Gastrocnemius medialis (tissue), 4 donors: ENCODE measurements around the gene SMIM23. TPM values are rescaled to one million over a fixed set of nuclear protein-coding genes. Genes with fewer than 3 reads are reported as not detected.
"Not testable (repeated sequence)": the region's sequence is repeated elsewhere in the genome, so short reads cannot be mapped to it uniquely, and the experiment has no call there.

Experiments used
- ATAC-seq, 2 donors: fragments of 150-250 bp; one replicate each; pipeline ENCODE4 v1.9.1; 2016
- DNase-seq, 2 donors: peaks; one replicate each; pipeline ENCODE4 v3.0.0-alpha.2; 2019
- H3K27ac ChIP-seq, 4 donors: fragments of 200-600 bp; sonication (generic); 1 replicate in 1 of 4; 2 replicates in 3 of 4; pipeline ENCODE4 v1.5.1; 2016 to 2018; ENCODE audit warnings: mild to moderate bottlenecking in 2 of 4, moderate library complexity in 1 of 4
- H3K27me3 ChIP-seq, 3 donors: fragments of 200-600 bp; sonication (generic) in 2 of 3; 1 replicate in 1 of 3; 2 replicates in 2 of 3; pipeline versions ENCODE4 v1.5.1 to v1.6.0; 2016 to 2019; ENCODE audit warnings: mild to moderate bottlenecking in 1 of 3, moderate library complexity in 1 of 3
- H3K36me3 ChIP-seq, 2 donors: fragments of 200-600 bp; sonication (generic) in 1 of 2; one replicate each; pipeline ENCODE4 v1.5.1; 2017 to 2018
- H3K4me1 ChIP-seq, 2 donors: fragments of 200-600 bp; sonication (generic) in 1 of 2; one replicate each; pipeline ENCODE4 v1.5.1; 2016 to 2017; ENCODE audit warnings: mild to moderate bottlenecking in 2 of 2
- H3K4me3 ChIP-seq, 4 donors: fragments of 200-600 bp; sonication (generic) in 3 of 4; 1 replicate in 1 of 4; 2 replicates in 3 of 4; pipeline ENCODE4 v1.5.1; 2016 to 2019; ENCODE audit warnings: mild to moderate bottlenecking in 2 of 4
- H3K9me3 ChIP-seq, 3 donors: fragments of 200-600 bp; sonication (generic) in 2 of 3; 1 replicate in 1 of 3; 2 replicates in 2 of 3; pipeline ENCODE4 v1.5.1; 2016 to 2019
- CTCF ChIP-seq, 5 experiments: fragments of 450-650 bp in 3 of 5; fragments of 200-600 bp in 2 of 5; sonication (generic) in 2 of 5; IDR thresholded peaks in 4 of 5; conservative IDR thresholded peaks in 1 of 5; 1 replicate in 4 of 5; 2 replicates in 1 of 5; pipeline ENCODE4 v1.5.1; 2016 to 2019; ENCODE audit warnings: antibody characterized with exemption in 5 of 5, mild to moderate bottlenecking in 3 of 5, moderate library complexity in 3 of 5
- POLR2A ChIP-seq, 2 donors: fragments of 450-650 bp; IDR thresholded peaks; one replicate each; pipeline ENCODE4 v1.6.1; 2017; ENCODE audit warnings: antibody characterized with exemption in 2 of 2, mild to moderate bottlenecking in 2 of 2, moderate library complexity in 2 of 2
- in situ Hi-C, 4 donors: fragments of 200-750 bp; cut with MboI; loops; one replicate each; pipeline versions ENCODE4 v1.15.0 to v1.8.0; 2017; ENCODE audit warnings: low sequenced_read_pairs in 4 of 4
- intact Hi-C: fragments of 100-400 bp; cut with DNase I; formaldehyde crosslinking; loops from one replicate; pipeline ENCODE4 v1.15.1; 2023; ENCODE audit warnings: low total_unique reads
- total RNA-seq, 4 donors: library from RNA; depleted of rRNA; stranded (reverse); fragments of >200 nt; gene quantifications; one replicate each; pipeline versions ENCODE4 v1.1.0 to v1.2.3, GENCODE V29; 2016

The SMIM23 gene
- total RNA-seq, 4 donors from 2014 or later: not detected

GRCh38 chr5:171773106-171773505 is 12.5 kb upstream of the SMIM23 start:
- no peaks in the 10 kb centered on the region for H3K4me1 ChIP-seq
- DNase-seq (no peak), ATAC-seq (no peak)
- intact Hi-C loops (no loop called here), in situ Hi-C loops (no loop called here)
- no peaks in the 10 kb centered on the region for H3K9me3 ChIP-seq
- no peak for TF ChIP-seq CTCF (IDR thresholded peaks at IDR 0.05 in 4 of 5, conservative IDR thresholded peaks at IDR 0.05 in 1 of 5)
- no peak for TF ChIP-seq POLR2A (IDR thresholded peaks at IDR 0.05)
- no peak overlapping the region for H3K4me3 ChIP-seq
- H3K27ac ChIP-seq: no peak overlapping the region
- no peaks in the 10 kb centered on the region for H3K27me3 ChIP-seq
- no peaks in the 10 kb centered on the region for H3K36me3 ChIP-seq

- intact Hi-C loops (no loop called here), in situ Hi-C loops (no loop called here)
- no peak overlapping the region for H3K4me3 ChIP-seq
- no peaks in the 10 kb centered on the region for H3K27me3 ChIP-seq
- ATAC-seq (no peak), DNase-seq (no peak)
- TF ChIP-seq POLR2A (IDR thresholded peaks at IDR 0.05) (no peak), CTCF (IDR thresholded peaks at IDR 0.05 in 4 of 5, conservative IDR thresholded peaks at IDR 0.05 in 1 of 5) (no peak)
- H3K4me1 ChIP-seq: no peaks in the 10 kb centered on the region
- H3K27ac ChIP-seq: no peak overlapping the region
- no peaks in the 10 kb centered on the region for H3K36me3 ChIP-seq
- H3K9me3 ChIP-seq: no peaks in the 10 kb centered on the region
Observed at GRCh38 chr5:171774418-171774817, 11.2 kb upstream of the SMIM23 start.

GRCh38 chr5:171776213-171776612 is 9.4 kb upstream of the SMIM23 start:
- Histone ChIP-seq H3K27me3 (no peaks in the 10 kb centered on the region), H3K27ac (no peak overlapping the region), H3K4me3 (no peak overlapping the region), H3K4me1 (no peaks in the 10 kb centered on the region), H3K9me3 (no peaks in the 10 kb centered on the region), H3K36me3 (no peaks in the 10 kb centered on the region)
- ATAC-seq (no peak), DNase-seq (no peak)
- intact Hi-C loops: no loop called here
- in situ Hi-C loops: no loop called here
- TF ChIP-seq POLR2A (IDR thresholded peaks at IDR 0.05): no peak
- TF ChIP-seq CTCF (IDR thresholded peaks at IDR 0.05 in 4 of 5, conservative IDR thresholded peaks at IDR 0.05 in 1 of 5): no peak

- H3K27me3 ChIP-seq: no peaks in the 10 kb centered on the region
- H3K9me3 ChIP-seq: no peaks in the 10 kb centered on the region
- no peak for ATAC-seq
- no peak overlapping the region for H3K4me3 ChIP-seq
- H3K36me3 ChIP-seq: no peaks in the 10 kb centered on the region
- no peaks in the 10 kb centered on the region for H3K4me1 ChIP-seq
- in situ Hi-C loops: no loop called here
- TF ChIP-seq CTCF (IDR thresholded peaks at IDR 0.05 in 4 of 5, conservative IDR thresholded peaks at IDR 0.05 in 1 of 5): no peak
- no peak overlapping the region for H3K27ac ChIP-seq
- no peak for DNase-seq
- intact Hi-C loops: no loop called here
Observed at GRCh38 chr5:171776770-171777759, 8.6 kb upstream of the SMIM23 start.

GRCh38 chr5:171781744-171782143 is 3.9 kb upstream of the SMIM23 start:
- H3K27me3 ChIP-seq, H3K4me1 ChIP-seq, H3K9me3 ChIP-seq, H3K4me3 ChIP-seq, ATAC-seq, DNase-seq, H3K36me3 ChIP-seq, in situ Hi-C loops, H3K27ac ChIP-seq, intact Hi-C loops: not testable (repeated sequence)
